Activated naive CD8-positive, alpha-beta T cell treated with anti-CD3 and anti-CD28 coated beads, Interleukin-2, amount 10 ng/mL, durations not matched to agents 7 days and 5 days (primary cell): ENCODE measurements around the gene BRI3. TPM values are rescaled to one million over a fixed set of nuclear protein-coding genes. Genes with fewer than 3 reads are reported as not detected.
A peak's percentile ranks its signal among the peaks of the same experiment; 100 is the strongest.

ENCODE experiments used
- ATAC-seq: fragments of 150-1000 bp; cut with Tn5 transposase; one replicate; pipeline ENCODE4 v1.10.0; 2021; ENCODE audit warnings: low read depth, moderate library complexity
- POLR2A ChIA-PET: fragments of 350-600 bp; sonication (Branson Sonifier 250); formaldehyde crosslinking; loops from one replicate; lab custom pipeline; 2021; ENCODE audit warnings: antibody characterized with exemption; lab: Charles Lee
- DNase-seq: peaks from one replicate; pipeline ENCODE4 v3.0.0; 2021
- H3K27ac Mint-ChIP-seq: one replicate; pipeline ENCODE4 v1.8.0; 2022; ENCODE audit warnings: mild to moderate bottlenecking, mixed read lengths
- H3K27me3 Mint-ChIP-seq: one replicate; pipeline ENCODE4 v1.8.0; 2022; ENCODE audit warnings: mild to moderate bottlenecking, moderate library complexity, mixed read lengths
- H3K36me3 Mint-ChIP-seq: one replicate; pipeline ENCODE4 v1.8.0; 2021; ENCODE audit warnings: mild to moderate bottlenecking, mixed read lengths
- H3K4me1 Mint-ChIP-seq: one replicate; pipeline ENCODE4 v1.8.0; 2021; ENCODE audit warnings: mixed read lengths
- H3K4me3 Mint-ChIP-seq: one replicate; pipeline ENCODE4 v1.8.0; 2022; ENCODE audit warnings: mild to moderate bottlenecking, moderate library complexity, mixed read lengths
- H3K9me3 Mint-ChIP-seq: one replicate; pipeline ENCODE4 v1.8.0; 2021; ENCODE audit warnings: mixed read lengths
- total RNA-seq, 2 experiments: library from RNA; stranded (reverse); gene quantifications; one replicate each; pipeline ENCODE4 v1.2.3, GENCODE V29; 2021

The BRI3 gene, protein sequence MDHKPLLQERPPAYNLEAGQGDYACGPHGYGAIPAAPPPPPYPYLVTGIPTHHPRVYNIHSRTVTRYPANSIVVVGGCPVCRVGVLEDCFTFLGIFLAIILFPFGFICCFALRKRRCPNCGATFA
- total RNA-seq: 10 to 100 TPM; 53.6 to 55.3 TPM

DNA sequence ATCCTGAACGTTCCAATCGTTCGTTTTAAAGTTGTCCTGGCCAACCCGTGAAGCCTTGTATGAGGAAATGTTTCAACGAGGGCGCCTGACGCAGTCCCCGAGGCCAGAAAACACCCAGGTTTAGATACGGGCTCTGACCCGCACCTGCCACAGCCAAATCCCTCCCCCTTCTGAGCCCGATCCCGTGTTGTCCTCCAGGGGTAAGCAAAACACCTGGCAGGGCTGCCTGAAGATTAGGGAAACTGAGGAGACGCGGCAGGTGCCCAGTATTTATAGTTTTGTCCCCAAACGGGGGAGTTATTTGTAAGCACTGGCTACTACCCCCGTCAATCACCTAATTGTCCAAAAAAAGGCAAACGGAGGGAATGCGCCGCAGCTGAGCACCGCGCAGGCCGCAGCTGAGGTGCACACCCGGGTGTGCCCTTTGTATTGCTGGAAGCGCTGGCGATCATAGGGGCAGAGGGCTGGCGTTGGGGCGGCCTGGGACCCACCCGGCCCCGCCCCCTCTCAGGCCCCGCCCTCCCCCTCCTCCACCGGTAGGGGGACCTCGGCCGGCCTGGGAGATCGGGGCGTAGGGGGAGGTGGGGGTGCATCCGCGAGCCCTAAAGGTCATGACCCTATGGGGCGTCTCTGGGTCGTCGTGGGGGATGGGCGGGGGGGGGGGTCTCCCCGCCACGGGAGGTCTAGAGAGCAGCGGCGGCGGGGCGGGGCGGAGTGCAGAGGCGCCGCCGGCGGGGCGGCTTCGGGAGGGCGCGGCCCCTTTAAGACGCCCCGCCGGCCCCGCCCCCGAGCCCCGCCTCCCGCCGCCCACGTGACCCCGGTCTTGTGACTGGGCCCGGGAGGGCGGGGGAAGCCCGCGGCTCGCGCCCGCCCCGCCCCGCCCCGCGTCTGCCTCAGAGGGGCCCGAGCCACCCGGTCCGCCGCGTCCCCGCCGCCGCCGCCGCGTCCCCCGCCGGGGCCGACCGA, at the start of gene BRI3:
Gene BRI3 (plus strand): TSS at position 896 of the 966 bp plus-strand sequence. CDS start 110 bp downstream, outside the sequence.
- POLR2A ChIA-PET: interaction anchor here (0.9 to 1.1 kb wide), 4 partner anchors 21 to 149 kb away, joined by 3 to 6 read pairs (median 3); no protein-coding TSS in a partner anchor
- no peaks in the 10 kb centered on the region for H3K27me3 Mint-ChIP-seq
- peaks cover 13% of the 10 kb centered on the region for H3K4me1 Mint-ChIP-seq
- no peaks in the 10 kb centered on the region for H3K9me3 Mint-ChIP-seq
- H3K36me3 Mint-ChIP-seq: no peaks in the 10 kb centered on the region
- peak; percentile 90 for DNase-seq
- H3K27ac Mint-ChIP-seq: peak within 1 kb of the TSS; percentile 76
- ATAC-seq: peak; percentile 80
- H3K4me3 Mint-ChIP-seq: peak within 1 kb of the TSS; percentile 88

GRCh38 chr7:98232263-98232585, 49.3 kb upstream of the BRI3 start:
- H3K9me3 Mint-ChIP-seq: no peaks in the 10 kb centered on the region
- H3K36me3 Mint-ChIP-seq: no peaks in the 10 kb centered on the region
- POLR2A ChIA-PET: no interaction called here
- DNase-seq (no peak), ATAC-seq (no peak)
- no peaks in the 10 kb centered on the region for H3K4me1 Mint-ChIP-seq
- H3K4me3 Mint-ChIP-seq: no peak overlapping the region
- H3K27ac Mint-ChIP-seq: no peak overlapping the region
- no peaks in the 10 kb centered on the region for H3K27me3 Mint-ChIP-seq

GRCh38 chr7:98232799-98233198, 48.7 kb upstream of the BRI3 start:
- POLR2A ChIA-PET: no interaction called here
- no peak for ATAC-seq

GRCh38 chr7:98233219-98234070, 48.0 kb upstream of the BRI3 start:
- no peak overlapping the region for H3K27ac Mint-ChIP-seq

More at GRCh38 chr7:98232799-98233198, 48.7 kb upstream of the BRI3 start:
- Mint-ChIP-seq H3K27me3 (no peaks in the 10 kb centered on the region), H3K4me3 (no peak overlapping the region), H3K9me3 (no peaks in the 10 kb centered on the region), H3K36me3 (no peaks in the 10 kb centered on the region), H3K27ac (no peak overlapping the region), H3K4me1 (no peaks in the 10 kb centered on the region)
- no peak for DNase-seq

GRCh38 chr7:98234429-98235147, 46.9 kb upstream of the BRI3 start:
- no peak for DNase-seq
- no peak for ATAC-seq
- no peak overlapping the region for H3K4me3 Mint-ChIP-seq
- no peak overlapping the region for H3K27ac Mint-ChIP-seq
- no peaks in the 10 kb centered on the region for H3K27me3 Mint-ChIP-seq
- H3K9me3 Mint-ChIP-seq: no peaks in the 10 kb centered on the region
- H3K36me3 Mint-ChIP-seq: peaks cover 2% of the 10 kb centered on the region
- POLR2A ChIA-PET: interaction anchor here (0.6 to 0.7 kb wide), 2 partner anchors 26 to 1508 kb away, joined by 3 to 4 read pairs; no protein-coding TSS in a partner anchor
- no peaks in the 10 kb centered on the region for H3K4me1 Mint-ChIP-seq

More at GRCh38 chr7:98233219-98234070, 48.0 kb upstream of the BRI3 start:
- POLR2A ChIA-PET: no interaction called here
- no peak overlapping the region for H3K4me3 Mint-ChIP-seq
- DNase-seq (no peak), ATAC-seq (no peak)
- H3K27me3 Mint-ChIP-seq: no peaks in the 10 kb centered on the region
- no peaks in the 10 kb centered on the region for H3K36me3 Mint-ChIP-seq
- no peaks in the 10 kb centered on the region for H3K9me3 Mint-ChIP-seq
- no peaks in the 10 kb centered on the region for H3K4me1 Mint-ChIP-seq

DNA sequence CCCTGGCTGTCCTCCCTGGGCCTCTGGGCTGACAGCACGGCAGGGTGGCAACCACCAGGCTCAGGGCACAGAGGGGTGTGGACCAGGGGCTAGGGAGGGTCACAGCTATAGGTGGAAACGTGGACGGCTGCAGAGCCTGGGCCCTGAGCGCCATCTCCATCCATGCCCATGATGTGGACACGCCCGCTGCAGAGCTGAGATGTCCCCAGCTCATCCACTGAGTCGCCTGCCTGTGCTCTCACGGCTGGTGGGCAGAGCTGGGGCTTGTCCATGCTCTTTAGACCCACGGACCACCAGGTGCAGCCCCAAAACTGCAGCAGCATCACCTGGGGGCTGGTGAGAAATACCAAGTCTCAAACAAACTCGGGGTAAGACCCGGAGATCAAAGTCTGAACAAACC, 45.6 kb upstream of the BRI3 start:
- Mint-ChIP-seq H3K36me3 (peaks cover 2% of the 10 kb centered on the region), H3K27me3 (no peaks in the 10 kb centered on the region), H3K4me1 (no peaks in the 10 kb centered on the region), H3K4me3 (no peak overlapping the region), H3K9me3 (no peaks in the 10 kb centered on the region), H3K27ac (no peak overlapping the region)
- ATAC-seq (no peak), DNase-seq (no peak)
- POLR2A ChIA-PET: interaction anchor here (0.6 kb wide), 1 partner anchor 19 kb away, joined by 5 read pairs; no protein-coding TSS in a partner anchor

DNA sequence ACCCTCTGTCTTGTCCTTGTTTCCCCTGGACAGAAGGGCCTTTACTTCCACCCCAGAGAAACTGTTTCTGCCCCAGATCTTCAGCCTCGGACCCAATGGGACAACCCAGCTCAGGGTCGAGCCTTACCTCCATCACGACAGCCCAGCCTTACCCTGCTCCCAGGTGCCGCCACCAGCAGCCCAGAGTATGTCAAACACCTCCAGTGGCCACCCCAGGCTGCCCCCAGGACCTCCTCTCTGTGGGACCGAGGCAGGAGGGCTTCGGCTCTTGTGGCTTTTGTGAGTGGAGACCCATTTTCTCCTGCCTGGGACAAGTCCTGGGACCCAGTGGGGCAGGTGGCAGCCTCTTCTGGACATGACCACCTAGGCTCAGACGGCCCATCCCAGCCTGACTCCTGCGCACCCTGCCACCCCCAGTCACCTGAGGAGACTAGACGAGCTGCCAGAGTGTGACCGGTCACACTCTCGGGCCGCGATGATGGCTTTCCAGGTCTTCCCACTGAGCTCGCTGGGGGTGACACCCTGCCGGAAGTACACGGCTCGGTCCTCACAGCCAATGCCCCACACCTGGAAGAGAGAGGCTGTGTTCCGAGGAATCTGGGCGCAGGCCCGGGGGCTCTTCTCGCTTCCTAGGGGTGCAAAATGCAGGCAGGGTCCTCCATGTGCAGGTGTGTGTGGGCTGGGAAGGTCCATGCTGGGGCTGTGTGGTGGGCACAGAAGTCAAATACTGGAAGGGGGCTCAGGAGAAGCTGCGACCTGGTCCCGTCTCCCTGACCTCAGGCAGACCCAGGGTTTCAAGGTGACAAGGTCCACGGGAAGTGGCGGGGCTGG, 44.9 kb upstream of the BRI3 start:
- DNase-seq: no peak
- H3K4me3 Mint-ChIP-seq: no peak overlapping the region
- H3K9me3 Mint-ChIP-seq: no peaks in the 10 kb centered on the region
- H3K36me3 Mint-ChIP-seq: peaks cover 6% of the 10 kb centered on the region
- no peaks in the 10 kb centered on the region for H3K27me3 Mint-ChIP-seq
- POLR2A ChIA-PET: no interaction called here
- H3K27ac Mint-ChIP-seq: no peak overlapping the region
- H3K4me1 Mint-ChIP-seq: no peaks in the 10 kb centered on the region
- ATAC-seq: no peak

DNA sequence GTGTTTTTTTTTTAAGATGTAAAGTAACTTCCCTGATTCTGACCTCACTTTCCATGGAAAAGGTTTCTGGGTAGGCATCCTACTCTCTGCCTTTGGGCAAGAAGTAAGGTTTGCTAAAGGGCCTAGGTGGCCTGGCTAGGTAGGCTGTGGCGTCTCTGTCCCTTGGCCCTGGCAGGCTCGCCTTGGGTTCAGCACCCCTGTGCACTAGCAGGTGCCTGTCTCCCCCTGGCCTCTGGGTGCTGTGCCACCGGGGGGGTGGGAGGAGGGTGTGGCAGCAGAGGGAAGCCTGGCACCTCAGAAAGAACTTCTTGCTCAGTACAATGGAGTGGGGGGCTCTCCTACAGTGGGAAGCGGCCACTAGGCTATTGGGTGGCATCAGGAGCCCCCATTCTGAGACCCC, 43.4 kb upstream of the BRI3 start:
- DNase-seq: no peak
- Mint-ChIP-seq H3K27ac (no peak overlapping the region), H3K4me1 (no peaks in the 10 kb centered on the region), H3K9me3 (no peaks in the 10 kb centered on the region), H3K4me3 (no peak overlapping the region), H3K27me3 (no peaks in the 10 kb centered on the region), H3K36me3 (peaks cover 6% of the 10 kb centered on the region)
- ATAC-seq: no peak
- POLR2A ChIA-PET: no interaction called here

- H3K27ac Mint-ChIP-seq: no peak overlapping the region
- H3K4me1 Mint-ChIP-seq: no peaks in the 10 kb centered on the region
- no peak overlapping the region for H3K4me3 Mint-ChIP-seq
- H3K9me3 Mint-ChIP-seq: no peaks in the 10 kb centered on the region
- POLR2A ChIA-PET: no interaction called here
- peaks cover 6% of the 10 kb centered on the region for H3K36me3 Mint-ChIP-seq
- no peak for DNase-seq
- H3K27me3 Mint-ChIP-seq: no peaks in the 10 kb centered on the region
- ATAC-seq: no peak
These were observed 42.5 kb upstream of the BRI3 start for GRCh38 chr7:98238976-98239375.

DNA sequence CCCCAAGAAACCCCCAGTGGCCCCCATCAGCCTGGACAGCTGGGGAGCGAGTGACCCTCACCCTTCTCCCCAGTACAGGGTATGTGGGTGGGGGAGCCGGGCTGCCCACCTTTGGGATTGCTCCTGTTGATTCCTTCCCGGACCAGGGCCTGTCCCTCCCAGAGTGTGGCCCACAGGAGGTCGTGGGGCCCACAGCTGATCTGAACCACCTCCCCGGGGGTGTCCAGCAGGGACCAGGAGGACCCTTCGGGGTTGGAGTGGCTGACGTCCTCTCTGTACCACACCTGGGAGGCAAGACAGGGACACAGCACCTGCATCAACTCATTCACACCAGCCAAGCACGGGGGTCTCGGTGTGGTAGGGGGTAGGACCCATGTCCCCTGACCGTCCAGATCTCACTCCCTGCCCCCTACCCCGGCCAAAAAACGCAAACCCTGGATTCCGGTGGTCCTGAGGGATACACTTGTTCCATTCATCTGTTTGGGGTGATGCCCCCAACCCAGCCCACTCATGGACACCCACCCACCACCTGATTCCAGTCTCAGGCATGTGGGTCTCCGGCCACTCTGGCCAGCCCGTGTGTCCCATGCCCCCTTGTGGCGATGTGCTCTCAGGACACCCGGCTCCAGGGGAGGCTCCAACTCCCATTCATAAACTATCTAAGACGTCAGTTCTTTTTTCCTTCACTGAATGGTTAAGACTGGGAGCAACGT, 40.4 kb upstream of the BRI3 start:
- H3K4me3 Mint-ChIP-seq: no peak overlapping the region
- POLR2A ChIA-PET: interaction anchor here (0.8 to 1.1 kb wide), 2 partner anchors 10 to 220 kb away, joined by 4 read pairs; no protein-coding TSS in a partner anchor
- DNase-seq (no peak), ATAC-seq (peak; percentile 43)
- no peaks in the 10 kb centered on the region for H3K9me3 Mint-ChIP-seq
- H3K4me1 Mint-ChIP-seq: no peaks in the 10 kb centered on the region
- H3K27me3 Mint-ChIP-seq: no peaks in the 10 kb centered on the region
- H3K36me3 Mint-ChIP-seq: peaks cover 6% of the 10 kb centered on the region
- H3K27ac Mint-ChIP-seq: no peak overlapping the region

- Mint-ChIP-seq H3K4me1 (no peaks in the 10 kb centered on the region), H3K36me3 (peaks cover 6% of the 10 kb centered on the region)
These were observed 39.7 kb upstream of the BRI3 start for GRCh38 chr7:98241674-98242241.

More at GRCh38 chr7:98241674-98242241, 39.7 kb upstream of the BRI3 start:
- Mint-ChIP-seq H3K9me3 (no peaks in the 10 kb centered on the region), H3K27me3 (no peaks in the 10 kb centered on the region), H3K27ac (no peak overlapping the region), H3K4me3 (no peak overlapping the region)
- no peak for ATAC-seq
- DNase-seq: no peak
- POLR2A ChIA-PET: interaction anchor here (1.1 kb wide), 1 partner anchor 10 kb away, joined by 4 read pairs; no protein-coding TSS in a partner anchor
